Smooth muscle cell (in vitro differentiated cells): ENCODE results near the gene SIAH1. TPM values are rescaled to one million over a fixed set of nuclear protein-coding genes. Genes with fewer than 3 reads are reported as not detected.

Source experiments
- DNase-seq: peaks from one replicate; lab custom pipeline; 2025; ENCODE audit not compliant: unreplicated experiment; lab: John Stamatoyannopoulos, UW
- H2AFZ ChIP-seq: fragments of 200-600 bp; sonication (generic); 2 replicates; pipeline ENCODE4 v1.6.0; 2016; ENCODE audit warnings: antibody characterized with exemption, low read depth, mild to moderate bottlenecking
- H3F3A ChIP-seq: fragments of 200-600 bp; sonication (generic); 2 replicates; pipeline ENCODE4 v1.6.0; 2017; ENCODE audit warnings: antibody characterized with exemption, low read depth
- H3K27ac ChIP-seq: fragments of 200-600 bp; sonication (generic); 2 replicates; pipeline ENCODE4 v1.5.1; 2016; ENCODE audit warnings: low read depth, mild to moderate bottlenecking
- H3K27me3 ChIP-seq: fragments of 200-600 bp; sonication (generic); 2 replicates; pipeline ENCODE4 v1.6.1; 2016; ENCODE audit warnings: low read depth, mild to moderate bottlenecking
- H3K36me3 ChIP-seq: fragments of 200-600 bp; sonication (generic); 2 replicates; pipeline ENCODE4 v1.5.1; 2016; ENCODE audit warnings: low read depth
- H3K4me1 ChIP-seq: fragments of 200-600 bp; sonication (generic); 2 replicates; pipeline ENCODE4 v1.5.1; 2016; ENCODE audit warnings: low read depth
- H3K4me2 ChIP-seq: fragments of 200-600 bp; sonication (generic); 2 replicates; pipeline ENCODE4 v1.6.0; 2016; ENCODE audit warnings: mild to moderate bottlenecking
- H3K4me3 ChIP-seq: fragments of 200-600 bp; sonication (generic); 2 replicates; pipeline ENCODE4 v1.5.1; 2016; ENCODE audit warnings: mild to moderate bottlenecking
- H3K79me2 ChIP-seq: fragments of 200-600 bp; sonication (generic); 2 replicates; pipeline ENCODE4 v1.6.0; 2016; ENCODE audit warnings: low read depth, mild to moderate bottlenecking
- H3K9ac ChIP-seq: fragments of 200-600 bp; sonication (generic); 2 replicates; pipeline ENCODE4 v1.6.0; 2016; ENCODE audit warnings: low read depth
- H3K9me3 ChIP-seq: fragments of 200-600 bp; sonication (generic); replicated peaks from 2 replicates; pipeline ENCODE4 v1.5.1; 2016; ENCODE audit warnings: low read depth
- H4K20me1 ChIP-seq: fragments of 200-600 bp; sonication (generic); 2 replicates; pipeline ENCODE4 v1.6.0; 2016; ENCODE audit warnings: low read depth
- WGBS: methylation state at CpG from one replicate; pipeline ENCODE4 v1.1.7; 2016; ENCODE audit warnings: low lambda C conversion rate; 5-methylcytosine and 5-hydroxymethylcytosine counted together
- polyA plus RNA-seq: library from polyadenylated mRNA; unstranded; fragments of >200 nt; fragmentation: Nextera tagmentation; extraction: Ambion mirVana; gene quantifications from 2 replicates; pipeline ENCODE4 v1.2.1, GENCODE V29; 2016
- total RNA-seq: library from RNA; depleted of rRNA; stranded (reverse); fragments of >200 nt; gene quantifications from 2 replicates; pipeline ENCODE4 v1.2.3, GENCODE V29; 2014
- TF ChIP-seq, protein P1 (sequence below): fragments of 200-600 bp; sonication (generic); IDR thresholded peaks from 2 replicates; pipeline ENCODE4 v1.5.1; 2017; ENCODE audit warnings: borderline replicate concordance, mild to moderate bottlenecking, antibody characterized with exemption; ENCODE audit not compliant: insufficient read depth, poor library complexity, severe bottlenecking

SIAH1 gene
- total and polyA plus RNA-seq, 2 experiments from 2014 or later: 24.5 to 34.0 TPM

DNA sequence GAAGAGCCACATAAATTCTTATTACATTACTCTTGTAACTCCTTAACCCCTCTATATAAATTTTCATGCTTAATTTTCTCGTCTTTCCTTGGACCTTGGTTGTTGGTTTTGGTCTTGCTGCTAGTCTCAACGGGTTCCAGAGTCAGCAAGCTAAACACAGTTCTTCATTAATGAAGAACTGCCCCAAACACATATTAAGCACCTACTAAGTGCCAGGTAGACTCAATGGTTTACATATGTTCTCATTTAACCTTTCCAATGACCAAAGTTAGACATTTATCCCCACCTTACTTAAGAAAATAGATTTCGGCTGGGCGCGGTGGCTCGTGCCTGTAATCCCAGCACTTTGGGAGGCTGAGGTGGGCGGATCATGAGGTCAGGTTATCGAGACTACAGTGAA, 15.0 kb downstream of the SIAH1 start:
- Histone ChIP-seq H3K9me3 (no peaks in the 10 kb centered on the region), H4K20me1 (peaks cover 98% of the 10 kb centered on the region), H2AFZ (no peak overlapping the region), H3K4me2 (no peak overlapping the region), H3K27ac (no peak overlapping the region), H3K36me3 (no peaks in the 10 kb centered on the region), H3K79me2 (peaks cover 94% of the 10 kb centered on the region), H3K4me3 (no peak overlapping the region), H3K9ac (no peak overlapping the region), H3K4me1 (peaks cover 28% of the 10 kb centered on the region), H3K27me3 (no peaks in the 10 kb centered on the region), H3F3A (peaks cover 18% of the 10 kb centered on the region)
- TF ChIP-seq, protein P1, sequence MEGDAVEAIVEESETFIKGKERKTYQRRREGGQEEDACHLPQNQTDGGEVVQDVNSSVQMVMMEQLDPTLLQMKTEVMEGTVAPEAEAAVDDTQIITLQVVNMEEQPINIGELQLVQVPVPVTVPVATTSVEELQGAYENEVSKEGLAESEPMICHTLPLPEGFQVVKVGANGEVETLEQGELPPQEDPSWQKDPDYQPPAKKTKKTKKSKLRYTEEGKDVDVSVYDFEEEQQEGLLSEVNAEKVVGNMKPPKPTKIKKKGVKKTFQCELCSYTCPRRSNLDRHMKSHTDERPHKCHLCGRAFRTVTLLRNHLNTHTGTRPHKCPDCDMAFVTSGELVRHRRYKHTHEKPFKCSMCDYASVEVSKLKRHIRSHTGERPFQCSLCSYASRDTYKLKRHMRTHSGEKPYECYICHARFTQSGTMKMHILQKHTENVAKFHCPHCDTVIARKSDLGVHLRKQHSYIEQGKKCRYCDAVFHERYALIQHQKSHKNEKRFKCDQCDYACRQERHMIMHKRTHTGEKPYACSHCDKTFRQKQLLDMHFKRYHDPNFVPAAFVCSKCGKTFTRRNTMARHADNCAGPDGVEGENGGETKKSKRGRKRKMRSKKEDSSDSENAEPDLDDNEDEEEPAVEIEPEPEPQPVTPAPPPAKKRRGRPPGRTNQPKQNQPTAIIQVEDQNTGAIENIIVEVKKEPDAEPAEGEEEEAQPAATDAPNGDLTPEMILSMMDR: no peak
- no peak for DNase-seq
- WGBS: 95% methylated on average over 8 of the region's 8 CpGs

DNA sequence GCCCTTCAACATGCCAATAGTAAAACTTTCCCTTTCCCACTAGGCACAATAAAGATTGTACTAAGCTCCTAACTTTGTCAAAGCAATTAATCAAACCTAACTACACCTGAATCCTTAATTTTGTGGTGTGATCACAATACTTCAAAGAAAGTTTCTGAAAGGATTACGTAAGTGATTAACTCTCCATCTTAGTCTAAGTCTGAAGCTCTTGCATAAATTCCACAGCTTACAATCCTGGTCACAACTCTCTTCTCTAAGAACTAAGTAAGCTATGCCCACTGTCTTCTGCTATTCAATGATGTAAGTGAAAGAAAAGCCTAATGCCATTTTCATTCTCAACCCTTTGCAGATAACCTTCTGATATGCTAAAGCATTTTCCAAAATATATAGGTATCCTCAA, 15.4 kb downstream of the SIAH1 start:
- Histone ChIP-seq H2AFZ (no peak overlapping the region), H3K27me3 (no peaks in the 10 kb centered on the region), H3K9ac (no peak overlapping the region), H3K79me2 (peaks cover 94% of the 10 kb centered on the region), H3K4me2 (no peak overlapping the region), H3K9me3 (no peaks in the 10 kb centered on the region), H3F3A (peaks cover 18% of the 10 kb centered on the region), H3K36me3 (no peaks in the 10 kb centered on the region), H3K27ac (no peak overlapping the region), H3K4me1 (peaks cover 28% of the 10 kb centered on the region), H4K20me1 (peaks cover 98% of the 10 kb centered on the region), H3K4me3 (no peak overlapping the region)
- 90% methylated on average over 1 of the region's 1 CpG for WGBS
- TF ChIP-seq, protein P1: no peak
- DNase-seq: no peak

DNA sequence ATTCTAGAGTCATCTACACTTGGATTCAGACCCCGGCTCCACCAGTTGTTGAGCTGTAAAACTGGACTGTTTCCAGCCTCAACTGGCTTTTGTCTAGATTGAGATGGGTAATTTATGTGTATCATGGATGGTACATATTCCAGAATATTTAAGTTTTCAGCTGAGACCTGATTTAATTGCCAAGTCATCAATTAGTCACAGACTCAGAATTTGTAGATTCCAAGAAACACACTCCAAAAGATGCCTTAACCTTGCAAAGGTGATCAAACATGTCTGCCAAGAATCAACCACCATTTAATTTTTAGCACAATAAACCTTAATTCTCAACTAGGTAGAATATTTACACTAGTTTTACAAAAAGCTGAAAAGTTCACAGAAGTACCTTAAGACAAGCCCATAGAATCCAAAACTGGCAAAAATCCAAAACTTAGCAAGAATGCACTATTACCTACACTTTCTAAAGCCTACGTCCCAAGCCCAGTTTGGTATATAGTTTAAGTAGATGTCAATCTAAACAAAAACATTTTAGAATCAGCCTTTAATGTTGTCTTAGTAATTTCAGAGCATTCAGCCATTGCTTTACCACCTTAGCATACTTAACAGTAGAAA, 17.7 kb downstream of the SIAH1 start:
- no peak for DNase-seq
- H3K27ac ChIP-seq: peak overlapping the region; percentile 96
- WGBS: 83% methylated on average over 2 of the region's 2 CpGs
- H3K9ac ChIP-seq: peak overlapping the region; percentile 87
- H3K79me2 ChIP-seq: peaks cover 94% of the 10 kb centered on the region
- no peak overlapping the region for H2AFZ ChIP-seq
- TF ChIP-seq, protein P1: no peak
- peaks cover 98% of the 10 kb centered on the region for H4K20me1 ChIP-seq
- no peaks in the 10 kb centered on the region for H3K27me3 ChIP-seq
- no peaks in the 10 kb centered on the region for H3K9me3 ChIP-seq
- peak overlapping the region; percentile 88 for H3K4me2 ChIP-seq
- H3K36me3 ChIP-seq: no peaks in the 10 kb centered on the region
- H3F3A ChIP-seq: peaks cover 18% of the 10 kb centered on the region
- H3K4me3 ChIP-seq: no peak overlapping the region
- peaks cover 31% of the 10 kb centered on the region for H3K4me1 ChIP-seq
